Measurements from ENCODE around the gene RTN4R. TPM values are rescaled to one million over a fixed set of nuclear protein-coding genes. Genes with fewer than 3 reads are reported as not detected.

Gene RTN4R
- total and polyA plus RNA-seq, 9 of the 15 experiments (the other 6 are each of a cell fraction or from before 2014, with no cell fraction given): 0.04 to 2.8 (median 1.4) TPM; not detected in 3

- TF ChIP-seq THAP12 (CRISPR knock-in tag; IDR thresholded peaks at IDR 0.05): peak; percentile 69; the same call in 1 of the 2 replicates
- TF ChIP-seq CBX8 (IDR thresholded peaks at IDR 0.05; ENCODE audit: borderline replicate concordance, extremely low read depth, low read depth, low read length, poor library complexity, severe bottlenecking): no peak
- peak; percentile 50 for TF ChIP-seq CHD7 (IDR thresholded peaks at IDR 0.05; ENCODE audit: low read depth, low read length)
- no peak; the same call in 1 of the 2 replicates for TF ChIP-seq RNF2 (IDR thresholded peaks at IDR 0.05)
- no peak for TF ChIP-seq ZNF124 (CRISPR knock-in tag; IDR thresholded peaks at IDR 0.05)
- no peak for TF ChIP-seq ZBTB9 (CRISPR knock-in tag; IDR thresholded peaks at IDR 0.05)
- no peak for TF ChIP-seq SUPT5H (IDR thresholded peaks at IDR 0.05)
- no peak for TF ChIP-seq CSDE1 (IDR thresholded peaks at IDR 0.05)
- no peak for TF ChIP-seq TBL1XR1 (IDR thresholded peaks at IDR 0.05; ENCODE audit: low read length in 2 of 2)
- TF ChIP-seq TFE3 (CRISPR knock-in tag; IDR thresholded peaks at IDR 0.05): peak; percentile 91
Measured at GRCh38 chr22:20206709-20207215, 61.4 kb downstream of the RTN4R start (continued).

Data from K562 (cell line).